Effector memory CD4-positive, alpha-beta T cell (primary cell): ENCODE data around the gene CA11.

Source experiments
- DNase-seq, 3 donors: peaks; one replicate each; pipeline ENCODE4 v3.0.0-alpha.2; 2020
- H3K27ac ChIP-seq: 2 replicates; pipeline ENCODE4 v1.7.0; 2013; ENCODE audit warnings: mild to moderate bottlenecking, low read length, moderate library complexity; ENCODE audit not compliant: insufficient read depth, poor library complexity, severe bottlenecking
- H3K27me3 ChIP-seq: replicated peaks from 2 replicates; pipeline ENCODE4 v1.7.0; 2013; ENCODE audit warnings: mild to moderate bottlenecking, low read length; ENCODE audit not compliant: insufficient read depth, control insufficient read depth, poor library complexity, severe bottlenecking
- H3K36me3 ChIP-seq: 2 replicates; pipeline ENCODE4 v1.7.0; 2013; ENCODE audit warnings: mild to moderate bottlenecking, low read length, moderate library complexity; ENCODE audit not compliant: control insufficient read depth, insufficient read depth
- H3K4me1 ChIP-seq: 2 replicates; pipeline ENCODE4 v1.7.0; 2013; ENCODE audit warnings: low read length, mild to moderate bottlenecking; ENCODE audit not compliant: control insufficient read depth, insufficient read depth, poor library complexity, severe bottlenecking
- H3K4me3 ChIP-seq: 2 replicates; pipeline ENCODE4 v1.7.0; 2013; ENCODE audit warnings: low read length, low read depth, mild to moderate bottlenecking; ENCODE audit not compliant: insufficient read depth, poor library complexity, severe bottlenecking
- H3K9me3 ChIP-seq: 2 replicates; pipeline ENCODE4 v1.7.0; 2013; ENCODE audit warnings: mild to moderate bottlenecking, low read length, moderate library complexity; ENCODE audit not compliant: control insufficient read depth

CA11 gene

GRCh38 chr19:48670699-48671445, 24.9 kb upstream of the CA11 start:
- no peaks in the 10 kb centered on the region for H3K9me3 ChIP-seq
- no peaks in the 10 kb centered on the region for H3K27me3 ChIP-seq
- no peak overlapping the region for H3K27ac ChIP-seq
- H3K36me3 ChIP-seq = no peaks in the 10 kb centered on the region
- DNase-seq = no peak
- no peak overlapping the region for H3K4me3 ChIP-seq
- H3K4me1 ChIP-seq = no peaks in the 10 kb centered on the region

- no peak overlapping the region for H3K4me3 ChIP-seq
Measured at GRCh38 chr19:48669903-48670668, 24.1 kb upstream of the CA11 start.

GRCh38 chr19:48668761-48669160, 22.8 kb upstream of the CA11 start:
- H3K27ac ChIP-seq = no peak overlapping the region
- no peaks in the 10 kb centered on the region for H3K36me3 ChIP-seq
- H3K4me1 ChIP-seq = no peaks in the 10 kb centered on the region
- no peaks in the 10 kb centered on the region for H3K27me3 ChIP-seq
- no peaks in the 10 kb centered on the region for H3K9me3 ChIP-seq
- no peak overlapping the region for H3K4me3 ChIP-seq
- DNase-seq = no peak

More at GRCh38 chr19:48669903-48670668, 24.1 kb upstream of the CA11 start:
- Histone ChIP-seq H3K4me1 (no peaks in the 10 kb centered on the region), H3K27me3 (no peaks in the 10 kb centered on the region), H3K27ac (no peak overlapping the region), H3K9me3 (no peaks in the 10 kb centered on the region), H3K36me3 (no peaks in the 10 kb centered on the region)
- no peak for DNase-seq

GRCh38 chr19:48668332-48668731, 22.3 kb upstream of the CA11 start:
- H3K9me3 ChIP-seq = no peaks in the 10 kb centered on the region
- H3K27ac ChIP-seq = no peak overlapping the region
- DNase-seq = no peak
- H3K36me3 ChIP-seq = no peaks in the 10 kb centered on the region
- no peak overlapping the region for H3K4me3 ChIP-seq
- H3K4me1 ChIP-seq = no peaks in the 10 kb centered on the region
- no peaks in the 10 kb centered on the region for H3K27me3 ChIP-seq

- Histone ChIP-seq H3K36me3 (no peaks in the 10 kb centered on the region), H3K27ac (no peak overlapping the region), H3K27me3 (no peaks in the 10 kb centered on the region), H3K4me3 (no peak overlapping the region), H3K9me3 (no peaks in the 10 kb centered on the region), H3K4me1 (peaks cover 4% of the 10 kb centered on the region)
- DNase-seq = no peak
Measured at GRCh38 chr19:48665786-48666185, 19.8 kb upstream of the CA11 start.

GRCh38 chr19:48664476-48664875, 18.5 kb upstream of the CA11 start:
- no peak for DNase-seq
- Histone ChIP-seq H3K4me1 (peaks cover 4% of the 10 kb centered on the region), H3K27me3 (no peaks in the 10 kb centered on the region), H3K4me3 (no peak overlapping the region), H3K9me3 (no peaks in the 10 kb centered on the region), H3K27ac (no peak overlapping the region), H3K36me3 (no peaks in the 10 kb centered on the region)

GRCh38 chr19:48663667-48664066, 17.7 kb upstream of the CA11 start:
- Histone ChIP-seq H3K4me1 (peaks cover 4% of the 10 kb centered on the region), H3K27ac (no peak overlapping the region), H3K9me3 (no peaks in the 10 kb centered on the region), H3K4me3 (no peak overlapping the region), H3K36me3 (no peaks in the 10 kb centered on the region), H3K27me3 (no peaks in the 10 kb centered on the region)
- DNase-seq = no peak

- no peak overlapping the region for H3K27ac ChIP-seq
- no peaks in the 10 kb centered on the region for H3K27me3 ChIP-seq
- H3K4me1 ChIP-seq = peaks cover 4% of the 10 kb centered on the region
- no peaks in the 10 kb centered on the region for H3K36me3 ChIP-seq
- no peaks in the 10 kb centered on the region for H3K9me3 ChIP-seq
- DNase-seq = no peak
- no peak overlapping the region for H3K4me3 ChIP-seq
Measured at GRCh38 chr19:48661711-48662090, 15.7 kb upstream of the CA11 start.

- peak overlapping the region; percentile 10 for H3K4me3 ChIP-seq
Measured at GRCh38 chr19:48660852-48661710, 15.1 kb upstream of the CA11 start.

More at GRCh38 chr19:48660852-48661710, 15.1 kb upstream of the CA11 start:
- H3K36me3 ChIP-seq = no peaks in the 10 kb centered on the region
- peak; percentile 51 to 74 (median 62) for DNase-seq
- peak overlapping the region; percentile 39 for H3K27ac ChIP-seq
- H3K4me1 ChIP-seq = peaks cover 4% of the 10 kb centered on the region
- H3K9me3 ChIP-seq = no peaks in the 10 kb centered on the region
- no peaks in the 10 kb centered on the region for H3K27me3 ChIP-seq
